ENCODE data around the gene ALLC.

The ALLC gene

GRCh38 chr2:3625186-3625585 lies 32.8 kb upstream of the ALLC start:
- no peak overlapping the region for H3K27ac ChIP-seq (ENCODE audit: low read depth, low read length)
- peaks cover 0 to 28% (median 6%) of the 10 kb centered on the region in 5 donors for H3K4me1 ChIP-seq (ENCODE audit: control insufficient read depth in 5 of 5, insufficient read depth in 5 of 5, low read length in 5 of 5)
- H3K9ac ChIP-seq (ENCODE audit: low read length in 5 of 5), result no peak overlapping the region
- H3K27me3 ChIP-seq (ENCODE audit: control insufficient read depth in 5 of 5, insufficient read depth in 4 of 5, low read length in 5 of 5), result no peaks in the 10 kb centered on the region
- H3K4me3 ChIP-seq (ENCODE audit: low read depth in 1 of 5, low read length in 5 of 5), result no peak overlapping the region
- peaks cover 0 to 10% (median 0%) of the 10 kb centered on the region in 5 donors for H3K9me3 ChIP-seq (ENCODE audit: control insufficient read depth in 5 of 5, low read length in 5 of 5)
- no peaks in the 10 kb centered on the region for H3K36me3 ChIP-seq (ENCODE audit: control insufficient read depth in 5 of 5, insufficient read depth in 5 of 5, low read length in 5 of 5)

GRCh38 chr2:3626118-3626811 lies 31.7 kb upstream of the ALLC start:
- no peaks in the 10 kb centered on the region for H3K27me3 ChIP-seq (ENCODE audit: control insufficient read depth in 5 of 5, insufficient read depth in 4 of 5, low read length in 5 of 5)
- H3K4me3 ChIP-seq (ENCODE audit: low read depth in 1 of 5, low read length in 5 of 5), result no peak overlapping the region
- no peak overlapping the region for H3K27ac ChIP-seq (ENCODE audit: low read depth, low read length)
- H3K9ac ChIP-seq (ENCODE audit: low read length in 5 of 5), result no peak overlapping the region
- no peaks in the 10 kb centered on the region for H3K36me3 ChIP-seq (ENCODE audit: control insufficient read depth in 5 of 5, insufficient read depth in 5 of 5, low read length in 5 of 5)
- H3K4me1 ChIP-seq (ENCODE audit: control insufficient read depth in 5 of 5, insufficient read depth in 5 of 5, low read length in 5 of 5), result peaks cover 0 to 31% (median 6%) of the 10 kb centered on the region in 5 donors
- peaks cover 0 to 10% (median 0%) of the 10 kb centered on the region in 5 donors for H3K9me3 ChIP-seq (ENCODE audit: control insufficient read depth in 5 of 5, low read length in 5 of 5)

GRCh38 chr2:3626812-3627499 lies 31.0 kb upstream of the ALLC start:
- no peak overlapping the region for H3K4me3 ChIP-seq (ENCODE audit: low read depth in 1 of 5, low read length in 5 of 5)
- no peaks in the 10 kb centered on the region for H3K27me3 ChIP-seq (ENCODE audit: control insufficient read depth in 5 of 5, insufficient read depth in 4 of 5, low read length in 5 of 5)
- H3K4me1 ChIP-seq (ENCODE audit: control insufficient read depth in 5 of 5, insufficient read depth in 5 of 5, low read length in 5 of 5), result peaks cover 0 to 31% (median 6%) of the 10 kb centered on the region in 5 donors
- H3K9me3 ChIP-seq (ENCODE audit: control insufficient read depth in 5 of 5, low read length in 5 of 5), result peaks cover 0 to 10% (median 0%) of the 10 kb centered on the region in 5 donors
- no peak overlapping the region for H3K9ac ChIP-seq (ENCODE audit: low read length in 5 of 5)
- H3K36me3 ChIP-seq (ENCODE audit: control insufficient read depth in 5 of 5, insufficient read depth in 5 of 5, low read length in 5 of 5), result no peaks in the 10 kb centered on the region
- H3K27ac ChIP-seq (ENCODE audit: low read depth, low read length), result no peak overlapping the region

GRCh38 chr2:3627500-3628100 lies 30.4 kb upstream of the ALLC start:
- peaks cover 0 to 31% (median 6%) of the 10 kb centered on the region in 5 donors for H3K4me1 ChIP-seq (ENCODE audit: control insufficient read depth in 5 of 5, insufficient read depth in 5 of 5, low read length in 5 of 5)
- no peaks in the 10 kb centered on the region for H3K36me3 ChIP-seq (ENCODE audit: control insufficient read depth in 5 of 5, insufficient read depth in 5 of 5, low read length in 5 of 5)
- peaks cover 0 to 10% (median 0%) of the 10 kb centered on the region in 5 donors for H3K9me3 ChIP-seq (ENCODE audit: control insufficient read depth in 5 of 5, low read length in 5 of 5)
- no peak overlapping the region for H3K27ac ChIP-seq (ENCODE audit: low read depth, low read length)
- no peak overlapping the region for H3K4me3 ChIP-seq (ENCODE audit: low read depth in 1 of 5, low read length in 5 of 5)
- H3K9ac ChIP-seq (ENCODE audit: low read length in 5 of 5), result no peak overlapping the region
- H3K27me3 ChIP-seq (ENCODE audit: control insufficient read depth in 5 of 5, insufficient read depth in 4 of 5, low read length in 5 of 5), result no peaks in the 10 kb centered on the region

GRCh38 chr2:3628241-3628679 lies 29.7 kb upstream of the ALLC start:
- no peaks in the 10 kb centered on the region for H3K27me3 ChIP-seq (ENCODE audit: control insufficient read depth in 5 of 5, insufficient read depth in 4 of 5, low read length in 5 of 5)

GRCh38 chr2:3628800-3629199 lies 29.2 kb upstream of the ALLC start:
- no peak overlapping the region for H3K27ac ChIP-seq (ENCODE audit: low read depth, low read length)
- no peaks in the 10 kb centered on the region for H3K36me3 ChIP-seq (ENCODE audit: control insufficient read depth in 5 of 5, insufficient read depth in 5 of 5, low read length in 5 of 5)
- no peaks in the 10 kb centered on the region for H3K27me3 ChIP-seq (ENCODE audit: control insufficient read depth in 5 of 5, insufficient read depth in 4 of 5, low read length in 5 of 5)
- no peak overlapping the region for H3K9ac ChIP-seq (ENCODE audit: low read length in 5 of 5)
- peaks cover 0 to 31% (median 6%) of the 10 kb centered on the region in 5 donors for H3K4me1 ChIP-seq (ENCODE audit: control insufficient read depth in 5 of 5, insufficient read depth in 5 of 5, low read length in 5 of 5)
- H3K4me3 ChIP-seq (ENCODE audit: low read depth in 1 of 5, low read length in 5 of 5), result no peak overlapping the region
- H3K9me3 ChIP-seq (ENCODE audit: control insufficient read depth in 5 of 5, low read length in 5 of 5), result peaks cover 0 to 3% (median 0%) of the 10 kb centered on the region in 5 donors

More at GRCh38 chr2:3628241-3628679, 29.7 kb upstream of the ALLC start:
- H3K9me3 ChIP-seq (ENCODE audit: control insufficient read depth in 5 of 5, low read length in 5 of 5), result peaks cover 0 to 5% (median 0%) of the 10 kb centered on the region in 5 donors
- H3K4me1 ChIP-seq (ENCODE audit: control insufficient read depth in 5 of 5, insufficient read depth in 5 of 5, low read length in 5 of 5), result peaks cover 0 to 31% (median 6%) of the 10 kb centered on the region in 5 donors
- no peak overlapping the region for H3K27ac ChIP-seq (ENCODE audit: low read depth, low read length)
- H3K4me3 ChIP-seq (ENCODE audit: low read depth in 1 of 5, low read length in 5 of 5), result no peak overlapping the region
- H3K9ac ChIP-seq (ENCODE audit: low read length in 5 of 5), result no peak overlapping the region
- H3K36me3 ChIP-seq (ENCODE audit: control insufficient read depth in 5 of 5, insufficient read depth in 5 of 5, low read length in 5 of 5), result no peaks in the 10 kb centered on the region

GRCh38 chr2:3630631-3631030 lies 27.4 kb upstream of the ALLC start:
- no peak overlapping the region for H3K27ac ChIP-seq (ENCODE audit: low read depth, low read length)
- H3K27me3 ChIP-seq (ENCODE audit: control insufficient read depth in 5 of 5, insufficient read depth in 4 of 5, low read length in 5 of 5), result peaks cover 0 to 4% (median 0%) of the 10 kb centered on the region in 5 donors
- H3K9ac ChIP-seq (ENCODE audit: low read length in 5 of 5), result no peak overlapping the region
- H3K36me3 ChIP-seq (ENCODE audit: control insufficient read depth in 5 of 5, insufficient read depth in 5 of 5, low read length in 5 of 5), result no peaks in the 10 kb centered on the region
- H3K4me3 ChIP-seq (ENCODE audit: low read depth in 1 of 5, low read length in 5 of 5), result no peak overlapping the region
- H3K9me3 ChIP-seq (ENCODE audit: control insufficient read depth in 5 of 5, low read length in 5 of 5), result no peaks in the 10 kb centered on the region
- peaks cover 0 to 31% (median 6%) of the 10 kb centered on the region in 5 donors for H3K4me1 ChIP-seq (ENCODE audit: control insufficient read depth in 5 of 5, insufficient read depth in 5 of 5, low read length in 5 of 5)

- no peak overlapping the region for H3K4me3 ChIP-seq (ENCODE audit: low read depth in 1 of 5, low read length in 5 of 5)
- H3K36me3 ChIP-seq (ENCODE audit: control insufficient read depth in 5 of 5, insufficient read depth in 5 of 5, low read length in 5 of 5), result no peaks in the 10 kb centered on the region
- H3K27ac ChIP-seq (ENCODE audit: low read depth, low read length), result no peak overlapping the region
- H3K27me3 ChIP-seq (ENCODE audit: control insufficient read depth in 5 of 5, insufficient read depth in 4 of 5, low read length in 5 of 5), result peaks cover 0 to 4% (median 0%) of the 10 kb centered on the region in 5 donors
- no peak overlapping the region for H3K9ac ChIP-seq (ENCODE audit: low read length in 5 of 5)
- peaks cover 0 to 24% (median 3%) of the 10 kb centered on the region in 5 donors for H3K4me1 ChIP-seq (ENCODE audit: control insufficient read depth in 5 of 5, insufficient read depth in 5 of 5, low read length in 5 of 5)
- no peaks in the 10 kb centered on the region for H3K9me3 ChIP-seq (ENCODE audit: control insufficient read depth in 5 of 5, low read length in 5 of 5)
Observed at GRCh38 chr2:3631161-3631850, 26.7 kb upstream of the ALLC start.

- H3K9ac ChIP-seq (ENCODE audit: low read length in 5 of 5), result no peak overlapping the region
- H3K9me3 ChIP-seq (ENCODE audit: control insufficient read depth in 5 of 5, low read length in 5 of 5), result no peaks in the 10 kb centered on the region
- H3K36me3 ChIP-seq (ENCODE audit: control insufficient read depth in 5 of 5, insufficient read depth in 5 of 5, low read length in 5 of 5), result no peaks in the 10 kb centered on the region
- no peak overlapping the region for H3K27ac ChIP-seq (ENCODE audit: low read depth, low read length)
- peaks cover 0 to 18% (median 1%) of the 10 kb centered on the region in 5 donors for H3K4me1 ChIP-seq (ENCODE audit: control insufficient read depth in 5 of 5, insufficient read depth in 5 of 5, low read length in 5 of 5)
- H3K4me3 ChIP-seq (ENCODE audit: low read depth in 1 of 5, low read length in 5 of 5), result no peak overlapping the region
- peaks cover 0 to 5% (median 0%) of the 10 kb centered on the region in 5 donors for H3K27me3 ChIP-seq (ENCODE audit: control insufficient read depth in 5 of 5, insufficient read depth in 4 of 5, low read length in 5 of 5)
Observed at GRCh38 chr2:3631851-3632659, 25.9 kb upstream of the ALLC start.
